Measurements from ENCODE around the gene CORO2B. TPM values are rescaled to one million over a fixed set of nuclear protein-coding genes. Genes with fewer than 3 reads are reported as not detected.

The CORO2B gene
- total RNA-seq, 2 donors from 2014 or later, result 1.0 to 4.0 TPM

DNA sequence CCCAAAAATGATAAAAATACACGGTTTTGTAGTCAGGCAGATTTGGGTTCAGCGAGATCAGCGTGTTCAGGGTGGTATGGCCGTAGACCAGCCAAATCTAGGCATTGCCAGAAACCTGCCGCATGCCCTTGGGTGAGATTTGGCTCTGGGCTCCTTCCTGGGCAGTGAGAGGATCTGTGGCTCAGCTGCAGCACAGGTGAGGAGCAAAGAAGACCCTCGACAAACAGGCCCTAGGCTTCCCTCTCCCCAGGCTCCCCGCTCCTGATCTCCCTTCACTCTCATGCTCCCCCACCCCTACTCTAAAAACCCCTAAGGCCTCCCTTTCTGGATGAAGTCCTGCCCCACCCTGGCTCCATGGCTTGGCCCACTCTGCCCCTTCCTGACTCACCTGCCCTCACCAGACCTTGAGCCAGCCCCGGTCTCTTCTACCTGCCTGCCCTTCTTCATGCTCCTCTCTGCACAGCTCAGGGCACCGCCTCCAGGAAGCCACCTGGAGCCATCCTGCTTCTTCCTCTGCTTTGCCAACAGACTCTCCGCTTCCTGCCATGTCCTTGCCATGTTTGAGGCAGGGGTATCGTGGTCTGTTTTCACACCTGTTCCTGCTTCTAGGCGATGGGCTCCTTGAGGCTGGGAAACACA, 88.1 kb downstream of the CORO2B start:
- 78 to 79% methylated on average over 10 to 12 of the region's 12 CpGs for WGBS, 2 donors
- ATAC-seq (no peak), DNase-seq (no peak)
- no peaks in the 10 kb centered on the region for H3K27me3 ChIP-seq
- TF ChIP-seq, protein P1, sequence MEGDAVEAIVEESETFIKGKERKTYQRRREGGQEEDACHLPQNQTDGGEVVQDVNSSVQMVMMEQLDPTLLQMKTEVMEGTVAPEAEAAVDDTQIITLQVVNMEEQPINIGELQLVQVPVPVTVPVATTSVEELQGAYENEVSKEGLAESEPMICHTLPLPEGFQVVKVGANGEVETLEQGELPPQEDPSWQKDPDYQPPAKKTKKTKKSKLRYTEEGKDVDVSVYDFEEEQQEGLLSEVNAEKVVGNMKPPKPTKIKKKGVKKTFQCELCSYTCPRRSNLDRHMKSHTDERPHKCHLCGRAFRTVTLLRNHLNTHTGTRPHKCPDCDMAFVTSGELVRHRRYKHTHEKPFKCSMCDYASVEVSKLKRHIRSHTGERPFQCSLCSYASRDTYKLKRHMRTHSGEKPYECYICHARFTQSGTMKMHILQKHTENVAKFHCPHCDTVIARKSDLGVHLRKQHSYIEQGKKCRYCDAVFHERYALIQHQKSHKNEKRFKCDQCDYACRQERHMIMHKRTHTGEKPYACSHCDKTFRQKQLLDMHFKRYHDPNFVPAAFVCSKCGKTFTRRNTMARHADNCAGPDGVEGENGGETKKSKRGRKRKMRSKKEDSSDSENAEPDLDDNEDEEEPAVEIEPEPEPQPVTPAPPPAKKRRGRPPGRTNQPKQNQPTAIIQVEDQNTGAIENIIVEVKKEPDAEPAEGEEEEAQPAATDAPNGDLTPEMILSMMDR (IDR thresholded peaks at IDR 0.05), result no peak
- TF ChIP-seq POLR2A (IDR thresholded peaks at IDR 0.05), result no peak
- no peaks in the 10 kb centered on the region for H3K36me3 ChIP-seq (replicated peaks in 1 of 2; ENCODE audit: insufficient read depth in 1 of 2, low read depth in 2 of 2)
- H3K4me3 ChIP-seq, result no peak overlapping the region
- intact Hi-C loops (cut with DNase I), result no loop called here
- no peaks in the 10 kb centered on the region for H3K9me3 ChIP-seq
- no peak overlapping the region for H3K27ac ChIP-seq
- H3K4me1 ChIP-seq, result no peaks in the 10 kb centered on the region

DNA sequence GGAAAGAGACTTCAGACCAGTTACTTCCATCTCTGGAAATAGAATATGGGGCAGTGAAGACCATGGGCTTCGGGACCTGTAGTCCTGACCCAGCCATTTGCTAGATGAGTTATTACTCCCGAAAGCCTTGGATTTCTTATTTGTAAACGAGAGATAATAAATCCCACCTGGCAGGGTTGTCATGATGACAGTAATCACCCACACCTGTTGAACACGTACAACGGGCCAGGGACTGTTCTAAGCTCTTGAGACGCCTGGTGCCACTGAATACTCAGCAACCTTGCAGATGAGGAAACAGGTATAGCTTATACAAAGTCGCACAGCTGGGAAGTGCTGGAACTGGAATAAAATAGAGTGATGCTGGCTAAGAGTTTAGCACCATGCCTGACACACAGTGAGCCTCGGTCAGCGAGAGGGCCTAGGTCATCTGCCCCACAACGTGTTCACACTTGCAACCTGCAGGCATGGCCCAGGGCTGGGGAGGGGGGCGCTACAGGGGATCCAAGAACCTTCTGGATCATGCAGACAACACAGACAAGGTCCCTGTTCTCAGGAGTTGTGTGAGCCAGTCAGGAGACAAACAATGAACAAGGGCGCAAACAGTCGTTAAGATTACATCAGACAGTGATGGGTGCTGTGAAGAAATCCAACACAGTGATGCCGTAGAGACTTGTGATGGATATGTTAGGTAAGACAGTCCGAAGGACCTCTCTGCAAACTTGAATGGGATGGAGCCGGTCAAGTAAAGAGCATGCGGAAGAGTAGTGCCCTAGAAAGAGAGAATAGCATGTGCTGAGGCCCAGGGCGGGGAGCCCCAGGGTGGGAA, 89.2 kb downstream of the CORO2B start:
- ATAC-seq, result no peak
- WGBS, 2 donors, result 68 to 77% methylated on average over 18 of the region's 18 CpGs
- Histone ChIP-seq H3K36me3 (replicated peaks in 1 of 2; ENCODE audit: insufficient read depth in 1 of 2, low read depth in 2 of 2) (no peaks in the 10 kb centered on the region), H3K27me3 (no peaks in the 10 kb centered on the region), H3K9me3 (no peaks in the 10 kb centered on the region), H3K4me1 (no peaks in the 10 kb centered on the region), H3K27ac (no peak overlapping the region), H3K4me3 (no peak overlapping the region)
- intact Hi-C loops (cut with DNase I), result no loop called here
- no peak for TF ChIP-seq POLR2A (IDR thresholded peaks at IDR 0.05)
- DNase-seq, result no peak

DNA sequence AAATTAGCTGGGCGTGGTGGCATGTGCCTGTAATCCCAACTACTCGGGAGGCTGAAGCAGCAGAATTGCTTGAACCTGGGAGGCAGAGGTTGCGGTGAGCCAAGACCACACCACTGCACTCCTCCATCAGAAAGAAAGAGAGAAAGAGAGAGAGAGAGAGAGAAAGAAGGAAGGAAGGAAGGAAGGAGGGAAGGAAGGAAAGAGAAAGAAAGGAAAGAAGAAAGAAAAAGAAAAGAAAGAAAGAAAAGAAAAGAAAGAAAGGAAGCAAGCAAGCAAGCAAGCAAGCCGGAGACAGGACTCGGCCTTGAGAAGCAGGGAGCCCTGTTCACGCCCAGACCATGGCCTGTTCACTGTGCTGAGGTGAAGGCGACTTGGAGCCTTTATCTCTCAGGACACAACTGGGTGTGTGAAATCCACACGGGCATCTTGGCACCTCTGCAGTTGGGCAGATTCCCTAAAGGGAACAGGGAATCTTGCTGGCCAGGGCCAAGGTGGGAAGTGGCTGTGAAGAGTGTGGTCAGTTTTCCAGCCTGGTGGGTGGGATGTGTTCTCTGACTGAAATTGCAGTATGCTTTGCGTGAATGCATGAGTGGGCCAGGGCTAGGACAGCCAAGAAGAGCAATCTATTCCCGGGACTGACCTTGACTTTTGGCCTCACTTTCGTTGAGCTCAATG, 90.3 kb downstream of the CORO2B start:
- intact Hi-C loops (cut with DNase I), result no loop called here
- no peaks in the 10 kb centered on the region for H3K9me3 ChIP-seq
- no peak overlapping the region for H3K4me3 ChIP-seq
- H3K4me1 ChIP-seq, result no peaks in the 10 kb centered on the region
- no peak overlapping the region for H3K27ac ChIP-seq
- H3K36me3 ChIP-seq (replicated peaks in 1 of 2; ENCODE audit: insufficient read depth in 1 of 2, low read depth in 2 of 2), result no peaks in the 10 kb centered on the region
- 57 to 61% methylated on average over 11 of the region's 11 CpGs for WGBS, 2 donors
- DNase-seq, result no peak
- no peak for ATAC-seq
- TF ChIP-seq, protein P1 (IDR thresholded peaks at IDR 0.05), result no peak
- TF ChIP-seq POLR2A (IDR thresholded peaks at IDR 0.05), result no peak
- H3K27me3 ChIP-seq, result no peaks in the 10 kb centered on the region

DNA sequence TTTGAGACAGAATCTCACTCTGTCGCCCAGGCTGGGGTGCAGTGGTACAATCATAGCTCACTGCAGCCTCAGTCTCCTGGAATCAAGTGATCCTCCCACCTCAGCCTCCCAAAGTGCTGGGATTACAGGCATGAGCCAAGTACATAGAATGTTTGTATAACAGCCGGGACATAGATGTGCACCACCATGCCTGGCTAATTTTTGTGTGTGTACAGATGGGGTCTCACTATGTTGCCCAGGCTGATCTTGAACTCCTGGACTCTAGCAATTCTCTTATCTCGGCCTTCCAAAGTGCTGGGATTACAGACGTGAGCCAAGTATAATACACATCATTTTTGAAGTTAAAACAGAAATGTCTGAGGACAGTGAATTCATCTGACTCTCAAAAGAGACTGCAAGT, 93.5 kb downstream of the CORO2B start:
- no peak for DNase-seq
- intact Hi-C loops (cut with DNase I), result loop anchor here (5.0 kb wide), 1 partner anchor 120 kb away; no protein-coding TSS in a partner anchor

More for the DNA sequence above, 93.5 kb downstream of the CORO2B start:
- no peaks in the 10 kb centered on the region for H3K36me3 ChIP-seq (replicated peaks in 1 of 2; ENCODE audit: insufficient read depth in 1 of 2, low read depth in 2 of 2)
- no peaks in the 10 kb centered on the region for H3K9me3 ChIP-seq
- H3K4me1 ChIP-seq, result no peaks in the 10 kb centered on the region
- H3K27me3 ChIP-seq, result no peaks in the 10 kb centered on the region
- H3K4me3 ChIP-seq, result no peak overlapping the region
- no peak for TF ChIP-seq POLR2A (IDR thresholded peaks at IDR 0.05)
- TF ChIP-seq, protein P1 (IDR thresholded peaks at IDR 0.05), result no peak
- H3K27ac ChIP-seq, result no peak overlapping the region
- ATAC-seq, result no peak
- WGBS, 2 donors, result 54 to 65% methylated on average over 4 of the region's 4 CpGs
